Body of pancreas (tissue), 4 donors: ENCODE measurements around the gene IQSEC2. TPM values are rescaled to one million over a fixed set of nuclear protein-coding genes. Genes with fewer than 3 reads are reported as not detected.
A peak's percentile ranks its signal among the peaks of the same experiment; 100 is the strongest.

ENCODE experiments used
- ATAC-seq: fragments of 150-250 bp; one replicate; pipeline ENCODE4 v1.9.1; 2016
- DNase-seq, 4 donors: peaks; one replicate each; pipeline ENCODE4 v3.0.0-alpha.2; 2019
- H3K27ac ChIP-seq, 4 donors: fragments of 200-600 bp; sonication (generic); 1 replicate in 3 of 4; 2 replicates in 1 of 4; pipeline versions ENCODE4 v1.5.1 to v1.6.1; 2016 to 2019; ENCODE audit warnings: mild to moderate bottlenecking in 1 of 4, mixed read lengths in 1 of 4, moderate library complexity in 1 of 4
- H3K27me3 ChIP-seq, 2 donors: fragments of 200-600 bp; sonication (generic); one replicate each; pipeline ENCODE4 v1.6.0; 2016; ENCODE audit warnings: mild to moderate bottlenecking in 1 of 2
- H3K36me3 ChIP-seq, 2 donors: fragments of 200-600 bp; sonication (generic); replicated peaks in 1 of 2; 2 replicates each; pipeline ENCODE4 v1.5.1; 2016; ENCODE audit warnings: low read depth in 2 of 2; ENCODE audit not compliant: insufficient read depth in 1 of 2
- H3K4me1 ChIP-seq: fragments of 200-600 bp; sonication (generic); one replicate; pipeline ENCODE4 v1.6.0; 2016
- H3K4me3 ChIP-seq, 2 donors: fragments of 200-600 bp; sonication (generic); 1 replicate in 1 of 2; 2 replicates in 1 of 2; pipeline ENCODE4 v1.5.1; 2016 to 2019
- H3K9me3 ChIP-seq, 3 donors: fragments of 200-600 bp; sonication (generic); 1 replicate in 2 of 3; 2 replicates in 1 of 3; pipeline ENCODE4 v1.5.1; 2016
- CTCF ChIP-seq, 7 experiments: fragments of 450-650 bp in 4 of 7; fragments of 200-600 bp in 3 of 7; sonication (generic) in 3 of 7; IDR thresholded peaks; one replicate each; pipeline ENCODE4 v1.5.1; 2016 to 2019; ENCODE audit warnings: antibody characterized with exemption in 7 of 7
- POLR2A ChIP-seq, 3 donors: fragments of 450-650 bp; IDR thresholded peaks; one replicate each; pipeline ENCODE4 v1.6.1; 2016; ENCODE audit warnings: antibody characterized with exemption in 3 of 3, mild to moderate bottlenecking in 2 of 3
- WGBS, 2 donors: methylation state at CpG; one replicate each; pipeline ENCODE4 v1.1.5; 2017; 5-methylcytosine and 5-hydroxymethylcytosine counted together
- intact Hi-C: fragments of 100-400 bp; cut with DNase I; formaldehyde crosslinking; loops from one replicate; pipeline ENCODE4 v1.15.1; 2023
- total RNA-seq, 2 donors: library from RNA; depleted of rRNA; stranded (reverse); fragments of >200 nt; gene quantifications; one replicate each; pipeline ENCODE4 v1.1.0, GENCODE V29; 2016

Gene IQSEC2
- total RNA-seq, 2 donors from 2014 or later: 12.7 to 30.3 TPM

- TF ChIP-seq POLR2A (IDR thresholded peaks at IDR 0.05) (no peak), CTCF (IDR thresholded peaks at IDR 0.05) (no peak)
- ATAC-seq: no peak
Measured at GRCh38 chrX:53266914-53267313, 14.5 kb downstream of the IQSEC2 start.

GRCh38 chrX:53265771-53266574 lies 15.4 kb downstream of the IQSEC2 start:
- Histone ChIP-seq H3K4me3 (no peak overlapping the region), H3K27ac (no peak overlapping the region), H3K27me3 (no peaks in the 10 kb centered on the region), H3K9me3 (no peaks in the 10 kb centered on the region), H3K36me3 (no peaks in the 10 kb centered on the region), H3K4me1 (no peaks in the 10 kb centered on the region)
- no peak for TF ChIP-seq CTCF (IDR thresholded peaks at IDR 0.05)
- TF ChIP-seq POLR2A (IDR thresholded peaks at IDR 0.05): no peak
- intact Hi-C loops: no loop called here
- DNase-seq (no peak), ATAC-seq (no peak)
- WGBS, 2 donors: 58 to 75% methylated on average over 6 to 8 of the region's 8 CpGs

More at GRCh38 chrX:53266914-53267313, 14.5 kb downstream of the IQSEC2 start:
- Histone ChIP-seq H3K4me1 (no peaks in the 10 kb centered on the region), H3K27me3 (no peaks in the 10 kb centered on the region), H3K27ac (no peak overlapping the region), H3K36me3 (no peaks in the 10 kb centered on the region), H3K4me3 (no peak overlapping the region), H3K9me3 (no peaks in the 10 kb centered on the region)
- no peak for DNase-seq
- intact Hi-C loops: no loop called here
- WGBS, 2 donors: 60 to 97% methylated on average over 4 to 9 of the region's 11 CpGs

- Histone ChIP-seq H3K36me3 (no peaks in the 10 kb centered on the region), H3K9me3 (no peaks in the 10 kb centered on the region), H3K27me3 (no peaks in the 10 kb centered on the region), H3K27ac (no peak overlapping the region), H3K4me3 (no peak overlapping the region), H3K4me1 (no peaks in the 10 kb centered on the region)
- no peak for DNase-seq
- intact Hi-C loops: no loop called here
- no peak for ATAC-seq
- WGBS, 2 donors: 61 to 69% methylated on average over 8 to 11 of the region's 11 CpGs
- TF ChIP-seq CTCF (IDR thresholded peaks at IDR 0.05) (no peak), POLR2A (IDR thresholded peaks at IDR 0.05) (no peak)
Measured at GRCh38 chrX:53263597-53264094, 17.7 kb downstream of the IQSEC2 start.

- Histone ChIP-seq H3K9me3 (no peaks in the 10 kb centered on the region), H3K4me3 (no peak overlapping the region), H3K27me3 (no peaks in the 10 kb centered on the region), H3K36me3 (no peaks in the 10 kb centered on the region), H3K4me1 (no peaks in the 10 kb centered on the region), H3K27ac (no peak overlapping the region)
- TF ChIP-seq POLR2A (IDR thresholded peaks at IDR 0.05): no peak
- no peak for TF ChIP-seq CTCF (IDR thresholded peaks at IDR 0.05)
- 40 to 50% methylated on average over 1 to 8 of the region's 8 CpGs for WGBS, 2 donors
- no peak for ATAC-seq
- intact Hi-C loops: no loop called here
- DNase-seq: peak in 1 of 4 donors; percentile 15
Measured at GRCh38 chrX:53262918-53263394, 18.4 kb downstream of the IQSEC2 start.
